Breast epithelium (tissue), 3 donors: Measurements from ENCODE around the gene NIPSNAP2.

Experiments
- CTCF ChIP-seq, 3 donors: fragments of 450-650 bp; IDR thresholded peaks; one replicate each; pipeline ENCODE4 v1.5.1; 2016 to 2017; ENCODE audit warnings: antibody characterized with exemption in 3 of 3, mild to moderate bottlenecking in 3 of 3, moderate library complexity in 3 of 3
- POLR2AphosphoS5 ChIP-seq, 3 donors: sonication (generic); formaldehyde crosslinking; IDR thresholded peaks; one replicate each; pipeline ENCODE4 v1.6.1; 2017; ENCODE audit warnings: antibody characterized with exemption in 3 of 3

GRCh38 chr7:56048245-56048644, 83.9 kb downstream of the NIPSNAP2 start:
- TF ChIP-seq POLR2AphosphoS5 (IDR thresholded peaks at IDR 0.05) (no peak), CTCF (IDR thresholded peaks at IDR 0.05) (no peak)
